Activated CD8-positive, alpha-beta memory T cell treated with anti-CD3 and anti-CD28 coated beads for 48 hours (primary cell): Measurements from ENCODE around the gene TMC3.

ENCODE experiments used
- DNase-seq, 3 experiments: peaks; one replicate each; pipeline ENCODE4 v3.0.0-alpha.2; 2020; ENCODE audit warnings: low read depth in 2 of 3, low spot score in 2 of 3

The TMC3 gene

DNA sequence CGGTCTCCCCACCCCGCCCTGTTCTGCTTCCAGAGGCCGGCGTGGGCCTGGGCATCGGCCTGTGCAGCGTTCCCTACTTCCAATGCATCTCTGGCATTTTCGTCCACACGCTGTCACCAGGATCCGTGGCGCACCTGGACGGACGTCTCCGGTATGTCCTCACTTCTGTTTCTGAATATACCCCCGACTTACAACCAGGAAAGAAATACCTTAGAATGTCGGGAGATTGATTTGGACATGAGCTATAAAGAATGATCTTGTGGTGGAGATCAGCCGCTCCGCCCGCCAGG is 91.5 kb downstream of the TMC3 start:
- no peak for DNase-seq

DNA sequence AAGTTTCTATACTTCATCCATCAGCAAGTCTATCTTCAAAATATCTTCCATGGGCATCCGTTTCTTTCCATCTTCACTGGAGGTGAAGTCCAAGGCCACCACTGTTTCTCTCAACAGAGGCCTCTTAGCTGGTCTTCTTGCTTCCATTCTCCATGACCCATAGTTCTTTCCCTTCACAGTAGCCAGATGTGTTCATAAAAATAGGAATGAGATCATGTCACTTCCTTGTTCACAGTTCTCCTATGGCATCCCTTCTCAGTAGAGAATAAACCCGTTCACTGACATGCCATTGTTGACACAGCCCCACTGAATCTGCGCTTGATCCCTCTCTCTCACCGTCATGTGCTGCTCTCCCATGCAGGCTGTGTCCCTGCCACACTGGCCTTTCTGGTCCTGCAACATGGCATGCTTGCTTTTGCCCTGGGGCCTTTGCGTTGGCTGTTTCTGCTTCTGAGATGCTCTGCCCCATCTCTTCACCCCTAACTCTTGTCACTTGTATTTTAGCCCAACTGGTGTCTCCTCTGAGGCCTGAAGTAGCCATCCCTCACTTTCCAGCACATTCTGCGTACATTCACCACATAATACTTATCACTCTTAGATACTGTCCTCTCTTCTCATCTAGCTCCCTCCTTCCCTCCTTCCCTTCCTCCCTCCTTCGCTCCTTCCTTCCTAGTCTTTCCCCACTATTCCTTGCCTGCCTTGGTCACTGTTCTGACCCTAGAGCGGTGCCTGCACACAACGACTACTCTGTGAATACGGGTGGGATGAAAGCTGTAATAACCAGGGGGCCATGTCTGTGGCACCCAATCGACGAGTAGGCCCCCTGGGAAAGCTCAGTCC is 92.0 kb downstream of the TMC3 start:
- DNase-seq: no peak

DNA sequence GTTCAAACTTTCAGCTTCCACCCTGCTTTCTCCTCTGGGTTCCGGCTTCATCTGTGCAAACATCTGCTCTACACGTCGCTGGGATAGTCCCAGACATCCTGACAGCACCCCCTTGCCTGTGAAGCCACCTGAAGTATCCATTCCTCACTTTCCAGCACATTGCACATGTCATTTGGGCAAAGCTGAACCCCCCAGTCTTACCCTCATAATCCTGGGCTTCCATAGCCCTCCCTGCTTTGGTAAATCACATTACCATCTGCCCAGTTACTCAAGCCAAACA is 92.6 kb downstream of the TMC3 start:
- DNase-seq: no peak
